ENCODE data around the gene ANKRD18A.
"Not testable (repeated sequence)": the region's sequence is repeated elsewhere in the genome, so short reads cannot be mapped to it uniquely, and the experiment has no call there.

- TF ChIP-seq CTCF (IDR thresholded peaks at IDR 0.05 in 8 of 11, conservative IDR thresholded peaks at IDR 0.05 in 3 of 11); POLR2AphosphoS5 (IDR thresholded peaks at IDR 0.05); POLR2A (IDR thresholded peaks at IDR 0.05): not testable (repeated sequence)
Measured at GRCh38 chr9:38591346-38592063, 28.9 kb downstream of the ANKRD18A start.

All from spleen (tissue), 7 donors.